GM08714 (cell line): ENCODE measurements around the gene PLAGL1.

Experiments
- H3K4me3 ChIP-seq: fragments of 200-500 bp; sonication (Bioruptor generic); 2 replicates; pipeline ENCODE4 v1.5.1; 2014; ENCODE audit warnings: mild to moderate bottlenecking, low read length, inconsistent platforms
- ZNF274 ChIP-seq: IDR thresholded peaks from 2 replicates; pipeline ENCODE4 v1.6.1; 2012; ENCODE audit warnings: mild to moderate bottlenecking, low read depth, low read length

PLAGL1 gene

DNA sequence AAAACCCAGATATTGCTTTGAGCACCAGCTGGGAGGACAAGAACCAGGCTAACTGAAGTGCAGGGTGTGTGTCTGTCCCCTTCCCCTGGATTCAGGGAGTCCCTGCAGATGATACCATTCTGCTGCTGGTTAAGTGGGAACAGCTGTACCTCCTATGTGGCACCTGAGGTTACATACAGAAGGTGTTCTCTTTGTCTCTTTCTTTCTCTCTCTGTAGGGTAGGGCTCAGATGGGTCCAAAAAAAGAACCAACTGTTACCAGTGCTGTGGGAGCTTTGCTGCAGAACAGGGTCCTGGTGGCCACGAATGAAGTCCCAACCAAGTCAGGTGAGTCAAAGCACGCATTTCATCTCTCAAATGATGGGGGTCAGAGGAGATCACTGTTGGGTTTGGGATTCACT is 105.2 kb downstream of the PLAGL1 start:
- TF ChIP-seq ZNF274 = no peak

DNA sequence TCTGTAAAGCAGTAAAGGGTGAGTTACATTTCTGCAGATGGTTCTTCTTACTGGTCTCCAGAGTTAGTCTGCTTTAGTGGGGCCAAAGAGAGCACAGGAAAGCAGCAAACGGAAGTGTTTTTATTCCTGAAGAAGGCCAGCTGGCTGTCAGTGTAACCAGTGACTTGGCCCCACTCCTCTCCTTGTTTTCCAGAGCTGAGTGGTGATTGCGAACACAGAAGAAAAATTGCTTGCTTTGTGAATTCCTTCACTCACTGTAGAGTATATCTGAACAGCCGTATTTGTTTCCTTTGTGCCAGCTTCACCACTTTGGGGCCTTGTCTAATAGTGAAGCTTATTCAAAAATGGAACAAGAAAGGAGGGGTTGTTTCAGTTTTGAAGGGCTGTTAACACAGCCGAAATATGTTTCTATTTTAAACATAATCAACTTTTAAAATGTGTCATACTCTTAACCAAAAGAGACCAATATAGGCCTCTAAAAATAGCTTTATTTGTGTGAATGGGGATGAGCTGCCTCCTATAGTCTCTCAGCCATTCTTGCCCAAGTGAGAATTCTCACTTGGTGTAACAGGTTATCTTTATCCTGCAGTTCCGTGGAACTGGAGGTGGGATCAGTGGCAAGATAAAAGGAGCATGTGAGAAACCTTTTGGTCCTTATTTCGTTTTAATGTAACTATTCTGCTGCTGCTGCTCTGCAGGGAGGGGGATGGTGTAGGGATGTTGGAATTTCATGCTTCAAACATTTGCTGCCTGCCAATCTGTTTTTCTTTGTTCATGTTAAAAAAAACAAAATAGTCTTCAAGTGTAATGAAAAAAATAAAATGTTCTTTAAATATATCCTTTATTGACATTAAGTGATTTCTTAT is 105.9 kb downstream of the PLAGL1 start:
- H3K4me3 ChIP-seq = peak overlapping the region; percentile 59; the same call in 1 of the 2 replicates
- no peak for TF ChIP-seq ZNF274

More for the DNA sequence above, 105.2 kb downstream of the PLAGL1 start:
- no peak overlapping the region; the same call in 1 of the 2 replicates for H3K4me3 ChIP-seq

DNA sequence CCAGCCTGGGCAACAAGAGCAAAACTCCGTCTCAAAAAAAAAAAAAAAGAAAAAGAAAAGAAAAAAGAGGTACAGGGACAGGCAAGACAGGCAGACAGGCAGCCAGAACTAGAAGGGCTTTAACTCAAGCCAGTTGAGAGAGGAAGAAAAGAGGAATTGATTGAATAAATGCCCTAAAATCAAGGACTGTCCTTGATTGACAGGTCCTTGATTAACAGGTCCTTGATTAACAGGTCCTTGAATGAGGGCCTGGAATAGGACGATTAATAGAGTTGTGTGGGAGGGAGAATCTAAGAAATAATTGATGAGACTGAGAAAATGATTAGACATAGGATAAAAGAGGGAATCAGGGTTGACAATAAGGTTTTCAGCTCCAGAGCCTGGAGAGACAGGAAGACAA is 107.7 kb downstream of the PLAGL1 start:
- TF ChIP-seq ZNF274 = no peak
- no peak overlapping the region for H3K4me3 ChIP-seq

DNA sequence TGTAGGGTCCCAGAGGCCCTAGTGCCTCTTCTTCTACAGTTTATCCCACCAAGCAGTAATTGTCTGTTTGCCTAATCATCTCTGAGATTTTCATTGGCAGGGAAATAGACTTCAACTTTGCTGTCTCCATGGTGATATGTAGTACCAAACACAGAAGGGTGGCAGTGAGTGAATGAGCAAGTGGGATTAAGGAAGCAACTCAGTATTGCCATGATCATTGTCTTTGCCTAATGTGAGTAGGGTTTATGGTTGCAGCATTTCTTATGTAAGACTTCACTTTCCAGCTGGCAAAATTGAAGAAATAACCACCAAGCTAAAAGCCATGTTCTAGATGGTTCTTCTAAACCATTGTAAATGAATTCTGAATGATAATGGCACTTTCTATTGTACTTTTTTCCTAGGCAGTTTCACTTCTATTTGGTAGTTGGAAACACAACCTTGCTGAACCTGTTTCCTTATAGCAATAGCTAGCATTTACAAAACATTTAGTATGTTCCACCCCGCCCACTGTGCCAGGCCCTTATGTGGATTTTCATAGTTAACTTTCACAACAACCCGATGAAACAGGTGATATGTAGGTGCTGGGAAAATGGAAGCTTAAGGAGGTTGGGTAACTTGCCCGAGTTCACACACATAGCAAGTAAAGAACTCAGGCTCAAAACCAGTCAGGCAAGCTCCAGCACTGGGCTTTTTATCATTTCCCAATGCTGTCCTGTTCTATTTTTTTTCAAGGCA is 111.8 kb downstream of the PLAGL1 start:
- no peak for TF ChIP-seq ZNF274
- no peak overlapping the region for H3K4me3 ChIP-seq

DNA sequence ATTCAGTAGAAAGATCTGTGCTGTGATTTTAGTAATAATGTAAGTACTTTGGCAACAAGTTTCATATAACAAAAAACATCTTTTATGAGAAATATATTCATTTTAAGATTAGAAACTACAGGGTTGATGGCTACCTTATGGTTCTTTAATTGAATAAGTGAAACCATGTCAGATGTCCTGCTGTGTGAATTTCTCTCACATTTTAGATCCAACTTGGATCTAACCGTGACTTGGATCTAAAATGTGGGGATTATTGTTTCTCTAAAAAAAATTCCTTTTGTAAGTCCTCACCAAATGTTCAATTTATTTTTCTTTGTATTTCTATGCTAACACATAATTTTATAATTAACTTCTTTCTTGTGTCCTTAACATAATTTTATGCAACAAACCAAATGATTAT is 113.4 kb downstream of the PLAGL1 start:
- TF ChIP-seq ZNF274 = no peak
- H3K4me3 ChIP-seq = no peak overlapping the region
